Measurements from ENCODE around the gene PITX3.
"Not testable (repeated sequence)": the region's sequence is repeated elsewhere in the genome, so short reads cannot be mapped to it uniquely, and the experiment has no call there.

PITX3 gene

GRCh38 chr10:102227050-102227449 is 14.3 kb downstream of the PITX3 start:
- Histone ChIP-seq H3K9ac (ENCODE audit: low read depth, low read length) (no peak overlapping the region), H3K36me3 (ENCODE audit: insufficient read depth, low read length) (no peaks in the 10 kb centered on the region), H3K4me3 (ENCODE audit: low read length) (no peak overlapping the region), H3K27me3 (ENCODE audit: insufficient read depth, low read length) (peaks cover 91% of the 10 kb centered on the region), H3K9me3 (ENCODE audit: insufficient read depth, low read depth, low read length) (no peaks in the 10 kb centered on the region), H3K27ac (ENCODE audit: low read depth, low read length) (no peak overlapping the region), H3K4me1 (ENCODE audit: insufficient read depth, low read length) (0 out of 2 replicates have a peak, but pooled peaks cover 4% of the 10 kb centered on the region)
- WGBS: 88% methylated on average over 8 of the region's 8 CpGs

GRCh38 chr10:102226542-102226870 is 14.8 kb downstream of the PITX3 start:
- H3K4me3 ChIP-seq (ENCODE audit: low read length): peak overlapping the region; percentile 14; the same call in 1 of the 2 replicates
- no peak overlapping the region for H3K27ac ChIP-seq (ENCODE audit: low read depth, low read length)
- 0 out of 2 replicates have a peak, but pooled peaks cover 4% of the 10 kb centered on the region for H3K4me1 ChIP-seq (ENCODE audit: insufficient read depth, low read length)
- H3K36me3 ChIP-seq (ENCODE audit: insufficient read depth, low read length): no peaks in the 10 kb centered on the region
- peaks cover 88% of the 10 kb centered on the region for H3K27me3 ChIP-seq (ENCODE audit: insufficient read depth, low read length)
- no peaks in the 10 kb centered on the region for H3K9me3 ChIP-seq (ENCODE audit: insufficient read depth, low read depth, low read length)
- 76% methylated on average over 8 of the region's 8 CpGs for WGBS
- H3K9ac ChIP-seq (ENCODE audit: low read depth, low read length): no peak overlapping the region

DNA sequence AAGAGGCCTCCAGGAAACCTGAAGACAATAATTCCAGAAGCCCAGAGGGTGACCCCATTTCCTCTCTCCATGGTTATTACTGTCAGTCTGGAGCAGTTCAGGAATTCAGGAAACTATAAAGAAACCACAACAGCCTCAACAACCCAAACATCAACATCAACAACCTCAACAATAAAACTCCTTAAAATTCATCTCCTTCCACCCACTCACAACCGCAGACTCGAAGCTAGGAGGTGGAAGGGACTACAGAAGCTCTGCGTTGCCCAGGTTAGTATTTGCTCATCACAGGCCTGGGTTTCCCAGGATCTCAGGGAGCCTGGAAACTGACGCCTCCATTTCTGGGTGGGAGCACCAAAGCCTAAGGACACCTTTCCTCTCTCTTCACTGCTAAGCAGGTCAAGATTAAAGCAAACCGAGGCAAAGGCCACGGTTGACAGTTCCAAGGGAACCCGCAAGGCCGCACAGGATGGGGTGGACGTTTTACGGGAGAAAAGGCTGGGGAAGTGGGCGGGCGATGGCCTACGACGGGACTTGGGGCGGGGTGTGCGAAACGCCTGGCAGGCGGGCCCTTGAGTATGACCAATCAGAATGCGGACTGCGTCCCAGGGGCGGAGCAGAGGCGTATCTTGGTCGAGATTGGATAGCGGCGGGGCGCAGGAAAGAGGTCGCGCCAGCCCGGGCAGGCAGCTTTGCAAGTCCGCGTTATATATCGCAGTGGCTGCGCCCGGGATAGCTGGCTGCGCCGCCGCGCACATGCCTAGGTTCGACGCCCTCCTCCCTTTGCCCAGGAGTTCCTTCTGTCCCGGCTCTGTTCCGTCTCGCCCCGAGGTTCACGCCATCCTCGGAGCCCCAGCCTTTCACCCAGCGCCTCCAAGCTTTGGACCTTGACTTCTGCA is 15.4 kb downstream of the PITX3 start, which contains the start of gene ELOVL3:
TSS of gene ELOVL3 (plus strand) at position 654 of the 896 bp plus-strand sequence. CDS start 250 bp downstream, outside the sequence.
- Histone ChIP-seq H3K9ac (ENCODE audit: low read depth, low read length) (no peak within 1 kb of the TSS), H3K9me3 (ENCODE audit: insufficient read depth, low read depth, low read length) (no peaks in the 10 kb centered on the region), H3K27ac (ENCODE audit: low read depth, low read length) (no peak within 1 kb of the TSS), H3K36me3 (ENCODE audit: insufficient read depth, low read length) (no peaks in the 10 kb centered on the region), H3K4me1 (ENCODE audit: insufficient read depth, low read length) (0 out of 2 replicates have a peak, but pooled peaks cover 4% of the 10 kb centered on the region), H3K27me3 (ENCODE audit: insufficient read depth, low read length) (peaks cover 87% of the 10 kb centered on the region), H3K4me3 (ENCODE audit: low read length) (peak within 1 kb of the TSS; percentile 44)
- 8% methylated on average over 47 of the region's 47 CpGs for WGBS

DNA sequence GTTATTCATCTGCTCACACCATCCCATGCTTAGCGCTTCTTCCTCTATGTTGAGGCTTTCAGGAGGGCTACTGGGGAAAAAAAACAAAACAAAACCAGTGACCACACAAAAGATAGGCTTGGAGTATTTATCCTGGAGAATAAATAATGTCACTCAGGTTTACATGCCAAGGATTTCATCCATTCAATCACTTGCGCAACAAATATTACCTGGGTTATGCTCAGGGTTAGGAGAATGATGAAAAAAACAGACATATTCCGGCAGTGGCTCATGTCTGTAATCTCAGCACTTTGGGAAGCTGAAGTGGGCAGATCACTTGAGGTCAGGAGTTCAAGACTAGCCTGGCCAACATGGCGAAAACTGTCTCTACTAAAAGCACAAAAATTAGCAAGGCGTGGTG is 18.5 kb downstream of the PITX3 start:
- peaks cover 58% of the 10 kb centered on the region for H3K27me3 ChIP-seq (ENCODE audit: insufficient read depth, low read length)
- H3K9ac ChIP-seq (ENCODE audit: low read depth, low read length): no peak overlapping the region
- H3K36me3 ChIP-seq (ENCODE audit: insufficient read depth, low read length): no peaks in the 10 kb centered on the region
- no peak overlapping the region for H3K4me3 ChIP-seq (ENCODE audit: low read length)
- H3K9me3 ChIP-seq (ENCODE audit: insufficient read depth, low read depth, low read length): no peaks in the 10 kb centered on the region
- no peak overlapping the region for H3K27ac ChIP-seq (ENCODE audit: low read depth, low read length)
- H3K4me1 ChIP-seq (ENCODE audit: insufficient read depth, low read length): 0 out of 2 replicates have a peak, but pooled peaks cover 4% of the 10 kb centered on the region
- 93% methylated on average over 5 of the region's 5 CpGs for WGBS

- H3K4me3 ChIP-seq (ENCODE audit: low read length): no peak overlapping the region
- no peak overlapping the region for H3K9ac ChIP-seq (ENCODE audit: low read depth, low read length)
- H3K4me1 ChIP-seq (ENCODE audit: insufficient read depth, low read length): 0 out of 2 replicates have a peak, but pooled peaks cover under 1% of the 10 kb centered on the region
- no peaks in the 10 kb centered on the region for H3K36me3 ChIP-seq (ENCODE audit: insufficient read depth, low read length)
- no peaks in the 10 kb centered on the region for H3K9me3 ChIP-seq (ENCODE audit: insufficient read depth, low read depth, low read length)
- H3K27me3 ChIP-seq (ENCODE audit: insufficient read depth, low read length): peaks cover 41% of the 10 kb centered on the region
- H3K27ac ChIP-seq (ENCODE audit: low read depth, low read length): no peak overlapping the region
These were observed 20.7 kb downstream of the PITX3 start for GRCh38 chr10:102220612-102221011.

DNA sequence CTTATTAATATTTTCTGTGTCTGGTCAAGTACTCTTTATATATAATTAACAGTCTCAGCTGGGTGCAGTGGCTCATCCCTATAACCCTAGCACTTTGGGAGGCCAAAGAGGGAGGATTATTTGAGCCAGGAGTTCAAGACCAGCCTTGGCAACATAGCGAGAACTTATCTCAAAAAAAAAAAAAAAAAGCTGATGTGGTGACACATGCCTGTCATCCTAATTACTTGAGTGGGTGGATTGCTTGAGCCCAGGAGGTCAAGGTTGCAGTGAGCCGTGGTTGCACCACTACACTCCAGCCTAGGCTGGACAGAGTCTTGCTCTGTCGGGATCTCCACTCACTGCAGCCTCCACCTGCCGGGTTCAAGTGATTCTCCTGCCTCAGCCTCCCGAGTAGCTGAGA is 21.9 kb downstream of the PITX3 start:
- 91% methylated on average over 5 of the region's 5 CpGs for WGBS
- Histone ChIP-seq H3K4me3 (ENCODE audit: low read length) (no peak overlapping the region), H3K4me1 (ENCODE audit: insufficient read depth, low read length) (no peaks in the 10 kb centered on the region), H3K9me3 (ENCODE audit: insufficient read depth, low read depth, low read length) (no peaks in the 10 kb centered on the region), H3K9ac (ENCODE audit: low read depth, low read length) (no peak overlapping the region), H3K36me3 (ENCODE audit: insufficient read depth, low read length) (no peaks in the 10 kb centered on the region), H3K27ac (ENCODE audit: low read depth, low read length) (no peak overlapping the region), H3K27me3 (ENCODE audit: insufficient read depth, low read length) (peaks cover 32% of the 10 kb centered on the region)

- not testable (repeated sequence) for H3K36me3 ChIP-seq (ENCODE audit: insufficient read depth, low read length); H3K9me3 ChIP-seq (ENCODE audit: insufficient read depth, low read depth, low read length); H3K9ac ChIP-seq (ENCODE audit: low read depth, low read length); H3K27me3 ChIP-seq (ENCODE audit: insufficient read depth, low read length); H3K4me3 ChIP-seq (ENCODE audit: low read length); H3K27ac ChIP-seq (ENCODE audit: low read depth, low read length); H3K4me1 ChIP-seq (ENCODE audit: insufficient read depth, low read length)
- 84% methylated on average over 4 of the region's 4 CpGs for WGBS
These were observed 27.7 kb downstream of the PITX3 start for GRCh38 chr10:102213599-102213998.

DNA sequence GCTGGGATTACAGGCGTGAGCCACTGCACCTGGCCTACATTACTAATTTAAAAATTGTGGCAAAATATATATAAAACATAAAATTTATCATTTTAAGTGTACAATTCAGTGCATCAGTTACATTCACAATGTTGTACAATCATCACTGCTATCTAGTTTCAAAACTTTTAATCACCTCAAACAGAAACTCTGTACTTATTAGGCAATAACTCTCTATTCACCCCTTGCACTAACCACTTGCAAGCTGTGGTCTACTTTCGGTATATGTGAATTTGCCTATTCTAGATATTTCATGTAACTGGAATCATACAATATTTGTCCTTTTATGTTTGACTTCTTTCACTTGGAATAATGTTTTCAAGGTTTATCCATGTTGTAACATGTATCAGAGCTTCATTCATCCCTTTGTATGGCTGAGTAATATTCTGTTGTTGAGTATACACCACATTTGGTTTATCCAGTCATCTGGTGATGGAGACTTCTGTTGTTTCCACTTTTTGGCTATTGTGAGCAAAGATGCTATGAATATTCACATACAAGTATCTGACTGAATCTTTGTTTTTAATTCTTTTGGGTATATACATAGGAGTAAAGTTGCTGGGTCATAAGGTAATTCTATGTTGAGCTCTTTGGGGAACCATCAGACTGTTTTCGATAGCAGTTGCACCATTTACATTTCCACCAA is 29.6 kb downstream of the PITX3 start:
- Histone ChIP-seq H3K4me3 (ENCODE audit: low read length) (no peak overlapping the region), H3K36me3 (ENCODE audit: insufficient read depth, low read length) (no peaks in the 10 kb centered on the region), H3K4me1 (ENCODE audit: insufficient read depth, low read length) (no peaks in the 10 kb centered on the region), H3K27ac (ENCODE audit: low read depth, low read length) (no peak overlapping the region), H3K9ac (ENCODE audit: low read depth, low read length) (no peak overlapping the region), H3K9me3 (ENCODE audit: insufficient read depth, low read depth, low read length) (no peaks in the 10 kb centered on the region), H3K27me3 (ENCODE audit: insufficient read depth, low read length) (no peaks in the 10 kb centered on the region; the same call in 1 of the 2 replicates)
- 89% methylated on average over 2 of the region's 3 CpGs for WGBS

GRCh38 chr10:102208311-102209035 is 32.8 kb downstream of the PITX3 start:
- H3K9me3 ChIP-seq (ENCODE audit: insufficient read depth, low read depth, low read length): peaks cover 15% of the 10 kb centered on the region
- H3K4me3 ChIP-seq (ENCODE audit: low read length): no peak overlapping the region
- H3K4me1 ChIP-seq (ENCODE audit: insufficient read depth, low read length): no peaks in the 10 kb centered on the region
- H3K36me3 ChIP-seq (ENCODE audit: insufficient read depth, low read length): no peaks in the 10 kb centered on the region
- WGBS: 91% methylated on average over 4 of the region's 5 CpGs
- no peak overlapping the region for H3K27ac ChIP-seq (ENCODE audit: low read depth, low read length)
- no peaks in the 10 kb centered on the region; the same call in 1 of the 2 replicates for H3K27me3 ChIP-seq (ENCODE audit: insufficient read depth, low read length)
- no peak overlapping the region for H3K9ac ChIP-seq (ENCODE audit: low read depth, low read length)

- no peaks in the 10 kb centered on the region for H3K36me3 ChIP-seq (ENCODE audit: insufficient read depth, low read length)
- H3K27me3 ChIP-seq (ENCODE audit: insufficient read depth, low read length): no peaks in the 10 kb centered on the region
- H3K4me1 ChIP-seq (ENCODE audit: insufficient read depth, low read length): no peaks in the 10 kb centered on the region
- no peak overlapping the region for H3K4me3 ChIP-seq (ENCODE audit: low read length)
- H3K9me3 ChIP-seq (ENCODE audit: insufficient read depth, low read depth, low read length): peaks cover 33% of the 10 kb centered on the region
- 54% methylated on average over 1 of the region's 1 CpG for WGBS
- H3K9ac ChIP-seq (ENCODE audit: low read depth, low read length): no peak overlapping the region
- no peak overlapping the region for H3K27ac ChIP-seq (ENCODE audit: low read depth, low read length)
These were observed 38.9 kb downstream of the PITX3 start for GRCh38 chr10:102202386-102202785.
